B cell (primary cell): ENCODE data around the gene RAB15.

Source experiments
- CTCF ChIP-seq: fragments of 200-600 bp; IDR thresholded peaks from one replicate; pipeline ENCODE4 v1.8.0; 2022; ENCODE audit warnings: antibody characterized with exemption, mild to moderate bottlenecking
- EZH2 ChIP-seq: IDR thresholded peaks from 2 replicates; pipeline ENCODE4 v1.6.1; 2012; ENCODE audit warnings: borderline replicate concordance, low read depth, mild to moderate bottlenecking, moderate library complexity, low read length; ENCODE audit not compliant: insufficient read depth, poor library complexity, severe bottlenecking

GRCh38 chr14:64973826-64974225, 1.7 kb upstream of the RAB15 start:
- TF ChIP-seq CTCF (no peak), EZH2 (no peak)
